GM12872 (cell line): ENCODE data around the gene ETFDH.

Experiments used
- TF ChIP-seq, protein P1 (sequence below): IDR thresholded peaks from 3 replicates; pipeline ENCODE4 v1.5.1; 2011; ENCODE audit warnings: low read depth, mild to moderate bottlenecking, low read length, moderate library complexity; ENCODE audit not compliant: insufficient read depth

ETFDH gene

DNA sequence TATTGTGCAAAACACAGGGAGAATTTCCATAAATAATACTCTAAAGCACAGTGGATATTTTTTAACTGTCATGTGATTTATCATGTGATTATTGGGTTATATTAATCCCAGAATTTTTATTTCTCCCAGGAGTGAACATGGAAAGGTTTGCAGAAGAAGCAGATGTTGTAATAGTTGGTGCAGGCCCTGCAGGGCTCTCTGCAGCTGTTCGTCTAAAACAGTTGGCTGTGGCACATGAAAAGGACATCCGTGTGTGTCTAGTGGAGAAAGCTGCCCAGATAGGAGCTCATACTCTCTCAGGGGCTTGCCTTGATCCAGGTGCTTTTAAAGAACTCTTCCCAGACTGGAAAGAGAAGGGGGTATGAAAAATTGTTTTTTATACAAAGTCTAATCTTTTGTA lies 10.0 kb downstream of the ETFDH start:
- TF ChIP-seq, protein P1, sequence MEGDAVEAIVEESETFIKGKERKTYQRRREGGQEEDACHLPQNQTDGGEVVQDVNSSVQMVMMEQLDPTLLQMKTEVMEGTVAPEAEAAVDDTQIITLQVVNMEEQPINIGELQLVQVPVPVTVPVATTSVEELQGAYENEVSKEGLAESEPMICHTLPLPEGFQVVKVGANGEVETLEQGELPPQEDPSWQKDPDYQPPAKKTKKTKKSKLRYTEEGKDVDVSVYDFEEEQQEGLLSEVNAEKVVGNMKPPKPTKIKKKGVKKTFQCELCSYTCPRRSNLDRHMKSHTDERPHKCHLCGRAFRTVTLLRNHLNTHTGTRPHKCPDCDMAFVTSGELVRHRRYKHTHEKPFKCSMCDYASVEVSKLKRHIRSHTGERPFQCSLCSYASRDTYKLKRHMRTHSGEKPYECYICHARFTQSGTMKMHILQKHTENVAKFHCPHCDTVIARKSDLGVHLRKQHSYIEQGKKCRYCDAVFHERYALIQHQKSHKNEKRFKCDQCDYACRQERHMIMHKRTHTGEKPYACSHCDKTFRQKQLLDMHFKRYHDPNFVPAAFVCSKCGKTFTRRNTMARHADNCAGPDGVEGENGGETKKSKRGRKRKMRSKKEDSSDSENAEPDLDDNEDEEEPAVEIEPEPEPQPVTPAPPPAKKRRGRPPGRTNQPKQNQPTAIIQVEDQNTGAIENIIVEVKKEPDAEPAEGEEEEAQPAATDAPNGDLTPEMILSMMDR, result no peak

DNA sequence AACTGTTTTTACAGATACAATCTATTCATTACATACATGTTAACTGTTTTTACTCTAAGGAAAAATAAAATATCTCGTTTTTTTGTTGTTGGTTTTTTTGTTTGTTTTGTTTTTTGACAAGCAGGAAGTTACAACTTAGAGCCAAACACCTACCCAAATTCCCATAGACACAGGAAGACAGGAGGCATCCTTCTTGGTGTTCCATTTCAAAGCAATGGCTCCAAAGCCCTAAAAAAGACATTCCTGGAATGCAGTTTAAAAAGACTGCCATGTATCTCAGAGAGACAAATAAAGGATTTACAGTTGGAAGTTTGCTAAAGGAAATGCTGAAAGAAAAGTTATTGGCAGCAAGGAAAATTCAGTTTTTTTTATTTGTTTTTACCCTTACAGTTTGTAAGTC lies 16.7 kb downstream of the ETFDH start:
- TF ChIP-seq, protein P1, result no peak

GRCh38 chr4:158704274-158704673 lies 32.2 kb downstream of the ETFDH start:
- TF ChIP-seq, protein P1, result no peak

DNA sequence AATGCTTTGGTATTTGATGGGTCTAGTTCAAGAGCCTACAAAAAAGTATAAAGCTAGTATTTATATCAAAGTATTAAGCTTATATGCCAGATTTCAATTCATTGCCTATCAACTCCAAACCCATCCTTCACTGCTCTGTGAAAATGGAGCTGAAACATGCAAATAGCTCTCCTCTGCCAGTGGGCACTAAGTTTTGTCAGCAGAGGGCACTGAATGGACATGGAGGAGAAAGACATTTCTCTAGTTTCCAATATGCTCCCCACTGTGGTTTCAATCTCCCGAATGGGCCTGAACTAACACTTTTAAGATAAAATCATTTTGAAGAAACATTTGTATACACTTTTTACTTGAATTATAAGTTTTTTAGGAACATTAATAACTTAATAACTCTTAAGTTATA lies 38.7 kb downstream of the ETFDH start:
- TF ChIP-seq, protein P1, result peak; percentile 37; the same call in 2 of the 3 replicates

DNA sequence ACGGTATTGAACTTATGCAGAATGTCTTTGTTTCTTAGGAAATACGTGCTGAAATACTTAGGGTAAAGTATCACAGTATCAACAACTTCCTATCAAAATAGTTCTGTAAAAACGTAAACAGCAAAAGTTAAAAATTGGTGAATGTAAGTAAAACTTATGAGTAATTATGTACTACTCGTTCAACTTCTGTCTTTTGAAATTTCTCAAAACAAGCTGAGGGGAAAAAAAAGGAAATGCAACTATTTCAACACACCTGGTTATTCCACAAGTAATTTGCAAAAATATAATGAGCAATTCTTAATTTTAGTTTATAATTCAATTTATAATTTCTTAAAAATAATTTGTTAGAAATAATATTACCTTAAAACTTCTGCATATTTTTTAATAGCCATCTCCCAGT lies 42.8 kb downstream of the ETFDH start:
- TF ChIP-seq, protein P1, result no peak

GRCh38 chr4:158715802-158716201 lies 43.7 kb downstream of the ETFDH start:
- TF ChIP-seq, protein P1, result no peak

GRCh38 chr4:158721680-158722079 lies 49.6 kb downstream of the ETFDH start:
- TF ChIP-seq, protein P1, result no peak
